ENCODE data around the gene ESYT3. TPM values are rescaled to one million over a fixed set of nuclear protein-coding genes. Genes with fewer than 3 reads are reported as not detected.
"Not testable (repeated sequence)": the region's sequence is repeated elsewhere in the genome, so short reads cannot be mapped to it uniquely, and the experiment has no call there.

Gene ESYT3
- total RNA-seq, 1 donor from 2014 or later: 0.61 TPM

DNA sequence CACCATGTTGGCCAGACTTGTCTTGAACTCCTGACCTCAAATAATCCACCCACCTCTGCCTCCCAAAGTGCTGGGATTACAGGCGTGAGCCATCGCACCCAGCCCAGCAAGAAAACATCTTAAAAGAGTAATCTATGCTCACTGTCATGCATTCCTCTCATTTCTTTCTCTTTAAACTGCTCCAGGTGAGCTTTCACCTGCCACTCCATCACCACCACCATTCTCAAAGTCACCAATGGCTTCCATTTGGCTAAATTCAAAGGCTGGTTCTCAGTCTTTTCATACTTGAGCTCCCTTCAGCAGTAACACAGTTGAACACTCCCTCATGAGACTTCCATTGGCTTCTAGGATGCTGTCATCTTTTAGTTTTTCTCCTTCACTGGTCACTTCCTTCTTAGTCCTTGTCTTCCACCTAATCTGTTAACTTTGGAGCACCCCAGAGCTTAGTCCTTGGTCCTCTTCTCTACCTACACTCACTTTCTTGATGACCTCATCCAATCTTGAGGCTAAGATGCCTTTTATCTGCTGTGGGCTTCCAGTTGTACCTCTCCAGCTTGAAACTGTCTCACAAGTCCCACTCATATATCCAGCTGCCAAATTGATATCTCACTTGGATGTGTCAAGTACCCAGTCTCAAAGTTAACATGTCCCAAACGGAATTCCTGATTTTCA is 27.0 kb upstream of the ESYT3 start:
- intact Hi-C loops (cut with micrococcal nuclease): no loop called here

DNA sequence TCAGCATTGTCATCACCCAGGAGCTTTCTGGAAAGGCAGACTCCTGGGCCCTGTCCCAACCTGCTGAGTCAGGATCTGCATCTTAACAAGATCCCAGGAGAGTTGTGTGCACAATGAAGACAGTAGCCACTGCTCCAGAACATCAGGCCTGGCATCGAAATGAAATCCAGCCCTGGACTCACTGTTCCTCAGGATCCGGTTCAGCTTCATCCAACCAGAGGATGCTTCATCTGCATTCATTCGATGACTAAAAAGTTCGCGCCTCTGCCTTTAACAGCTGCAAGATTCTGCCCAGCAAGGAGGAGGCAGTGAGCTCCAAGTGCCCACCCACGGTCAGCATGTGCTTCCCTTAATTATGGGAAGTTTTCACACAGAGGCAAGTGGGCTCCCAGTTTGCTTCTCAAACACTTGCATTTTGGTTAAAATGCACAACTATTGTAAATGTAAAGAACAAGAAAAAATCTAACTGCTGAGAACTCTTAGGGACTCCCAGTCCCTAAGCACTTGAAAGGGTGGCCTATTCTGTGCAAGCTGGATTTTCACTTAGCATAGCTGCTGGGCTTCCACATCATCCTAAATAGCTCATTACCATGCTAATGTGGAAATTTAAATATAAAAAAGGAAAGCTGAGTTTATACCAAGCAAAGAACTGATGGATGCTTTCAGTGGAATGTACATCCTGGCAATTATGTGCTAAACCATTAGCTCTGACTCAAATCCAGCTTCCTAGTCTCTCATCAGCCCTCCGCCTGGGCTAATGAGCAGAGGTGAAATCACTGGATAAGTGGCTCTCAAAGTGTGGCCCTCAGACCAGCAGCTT is 25.5 kb upstream of the ESYT3 start:
- intact Hi-C loops (cut with micrococcal nuclease): no loop called here

DNA sequence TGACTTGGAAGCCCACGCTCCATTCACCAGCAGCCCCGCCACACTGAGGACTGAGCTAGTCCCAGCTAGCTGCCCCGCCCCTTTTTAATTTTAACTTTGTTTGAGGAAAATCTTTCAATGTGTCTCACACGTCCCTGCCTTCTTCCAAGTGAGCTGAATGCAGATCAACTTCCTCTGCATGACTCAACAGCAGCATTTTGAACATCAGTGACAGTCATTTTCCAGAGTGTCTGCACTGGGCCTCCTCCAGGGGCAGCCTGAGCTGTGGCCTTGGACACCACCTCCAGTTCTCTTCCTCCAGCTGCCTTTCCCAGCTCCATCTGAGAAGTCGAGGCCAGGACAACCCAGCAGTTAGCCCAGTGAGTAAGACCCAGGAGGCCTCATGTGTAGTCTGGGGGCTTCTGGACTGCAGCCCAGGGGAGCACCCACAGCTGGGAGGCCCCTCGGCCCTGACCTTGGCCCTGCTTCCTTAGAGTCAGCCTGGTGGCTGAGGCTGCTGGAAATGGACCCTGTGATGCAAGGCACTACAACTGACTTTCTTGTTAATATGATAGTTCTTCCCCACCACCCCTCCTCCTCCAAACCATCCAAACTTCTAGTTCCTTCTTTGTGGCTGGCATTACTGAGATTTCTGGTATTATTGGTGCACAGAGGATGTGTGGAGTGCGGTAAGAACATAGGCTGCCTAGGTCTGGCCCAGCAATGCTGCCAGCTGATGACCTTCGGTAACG is 21.4 kb upstream of the ESYT3 start:
- intact Hi-C loops (cut with micrococcal nuclease): no loop called here

DNA sequence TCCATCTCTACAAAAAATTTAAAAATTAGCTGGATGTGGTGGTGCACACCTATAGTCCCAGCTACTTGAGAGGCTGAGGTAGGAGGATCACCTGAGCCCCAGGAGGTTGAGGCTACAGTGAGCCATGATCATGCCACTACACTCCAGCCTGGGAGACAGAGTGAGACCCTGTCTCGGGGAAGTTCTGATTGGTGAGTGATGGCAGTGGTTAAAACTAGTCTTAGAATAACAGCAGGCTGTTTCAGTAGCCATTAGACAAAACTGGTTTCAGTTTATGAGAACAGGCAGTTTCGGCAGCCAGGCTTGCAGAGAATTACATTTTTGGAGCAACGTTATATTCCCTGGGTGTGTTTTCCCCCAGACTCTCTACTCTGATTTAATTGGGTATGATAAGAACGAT is 18.2 kb upstream of the ESYT3 start:
- intact Hi-C loops (cut with micrococcal nuclease): loop anchor here (2.0 to 5.0 kb wide), 3 partner anchors 61 to 507 kb away; no protein-coding TSS in a partner anchor

DNA sequence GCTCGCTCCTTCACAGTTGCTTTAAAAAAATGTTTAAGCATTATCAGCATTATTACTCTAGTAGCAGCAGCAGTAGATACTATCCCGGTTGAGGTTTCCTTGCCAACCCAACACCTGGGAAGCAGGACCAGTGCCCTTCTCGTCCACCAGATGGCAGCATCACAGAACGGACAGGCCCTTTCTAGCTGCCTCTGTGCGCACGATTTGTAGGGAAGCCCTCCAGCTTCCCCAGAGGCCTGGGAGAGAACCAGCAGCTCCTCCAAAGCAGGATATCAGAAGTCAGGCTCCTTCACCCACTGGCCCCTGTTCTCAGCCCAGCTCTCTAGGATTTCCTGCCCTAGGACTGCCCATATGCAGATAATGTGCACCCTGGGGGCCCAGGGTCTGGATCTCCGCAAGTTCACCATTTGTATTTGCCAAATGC is 16.8 kb upstream of the ESYT3 start:
- intact Hi-C loops (cut with micrococcal nuclease): loop anchor here (2.0 to 5.0 kb wide), 3 partner anchors 60 to 505 kb away; no protein-coding TSS in a partner anchor

DNA sequence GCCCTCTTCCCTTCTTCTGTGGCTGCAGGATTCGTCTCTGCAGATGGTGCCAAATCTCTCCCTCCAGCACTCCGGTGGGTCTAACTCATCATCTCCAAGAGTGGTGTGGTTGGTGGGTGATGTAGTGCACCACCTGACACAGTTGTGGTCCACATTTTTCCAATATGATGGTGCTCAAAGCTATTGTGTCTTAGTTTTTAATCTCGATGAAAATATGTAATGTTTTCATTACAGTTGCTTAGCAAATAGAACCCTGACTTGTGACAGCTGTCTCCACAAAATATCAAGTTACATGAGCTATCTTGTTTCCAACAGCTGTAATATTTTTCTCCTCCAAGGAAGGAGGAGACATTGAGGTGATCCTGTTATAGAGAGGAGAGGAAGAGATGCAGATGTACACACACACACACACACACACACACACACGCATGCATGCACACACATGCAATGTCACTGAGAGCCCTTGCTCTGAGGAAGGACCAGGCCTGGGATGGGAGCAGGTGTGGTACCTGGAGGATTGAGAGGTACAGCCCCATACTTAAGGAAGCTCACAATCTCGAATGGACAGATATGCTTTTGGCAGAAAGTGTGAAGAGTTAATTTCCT is 15.7 kb upstream of the ESYT3 start:
- intact Hi-C loops (cut with micrococcal nuclease): loop anchor here (2.0 to 5.0 kb wide), 3 partner anchors 59 to 351 kb away; partner anchors contain the start of gene CEP70

DNA sequence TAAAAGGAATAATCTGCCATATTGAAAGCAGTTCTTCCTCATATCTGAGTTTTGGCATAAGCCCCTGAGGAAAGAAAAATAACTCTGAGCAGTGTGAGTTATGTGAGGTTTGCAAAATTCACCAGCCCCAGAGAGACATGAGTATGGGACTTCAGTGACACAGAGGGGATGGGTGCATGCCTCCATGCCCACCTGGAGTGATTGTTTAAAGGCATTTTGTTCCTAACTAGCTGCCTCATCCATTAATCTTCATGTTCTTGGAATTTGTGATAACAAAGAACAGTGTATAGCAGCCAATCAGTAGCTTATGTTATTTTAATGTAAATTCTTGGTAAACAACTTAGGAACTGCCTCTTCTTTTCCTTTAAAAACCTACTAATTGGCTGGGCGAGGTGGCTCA is 11.1 kb upstream of the ESYT3 start:
- intact Hi-C loops (cut with micrococcal nuclease): no loop called here

DNA sequence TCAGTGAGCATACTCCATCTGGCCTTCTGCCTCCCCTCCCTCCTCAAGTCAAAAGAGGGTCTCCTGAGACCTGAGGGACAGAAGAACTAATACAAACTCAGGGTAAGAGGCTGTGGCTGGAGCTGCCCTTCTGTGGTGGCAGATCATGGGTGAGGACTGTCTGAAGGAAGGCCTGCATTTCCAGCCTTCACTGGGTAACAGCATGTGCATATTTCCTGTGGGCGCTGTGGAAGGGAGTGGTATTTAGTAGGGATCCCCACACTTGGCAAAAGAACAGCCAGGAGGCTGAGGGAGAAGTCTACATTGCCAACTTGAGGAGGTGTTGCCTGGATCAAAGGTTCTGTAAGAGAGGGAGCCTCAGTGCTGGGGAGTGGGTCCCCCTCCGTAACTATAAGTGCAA is 10.1 kb upstream of the ESYT3 start:
- intact Hi-C loops (cut with micrococcal nuclease): no loop called here

DNA sequence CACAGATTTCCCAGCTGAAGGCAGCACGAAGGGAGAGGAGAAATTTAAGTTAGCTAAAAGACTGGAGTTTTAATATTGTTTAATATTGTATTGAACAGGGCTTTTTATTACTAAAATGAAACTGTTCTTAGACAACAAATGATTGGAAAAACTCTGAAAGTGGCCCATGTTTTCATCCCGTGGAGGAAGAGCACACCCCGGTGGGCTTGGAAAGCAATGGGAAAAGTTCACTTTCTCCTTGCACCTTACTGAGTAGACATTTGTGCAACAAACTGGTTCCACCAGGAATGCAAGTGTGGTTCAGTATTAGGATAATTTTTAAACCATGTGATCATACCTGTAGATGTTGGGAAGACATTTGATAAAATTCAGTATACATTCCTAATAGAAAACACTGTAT is 8.2 kb upstream of the ESYT3 start:
- intact Hi-C loops (cut with micrococcal nuclease): no loop called here

DNA sequence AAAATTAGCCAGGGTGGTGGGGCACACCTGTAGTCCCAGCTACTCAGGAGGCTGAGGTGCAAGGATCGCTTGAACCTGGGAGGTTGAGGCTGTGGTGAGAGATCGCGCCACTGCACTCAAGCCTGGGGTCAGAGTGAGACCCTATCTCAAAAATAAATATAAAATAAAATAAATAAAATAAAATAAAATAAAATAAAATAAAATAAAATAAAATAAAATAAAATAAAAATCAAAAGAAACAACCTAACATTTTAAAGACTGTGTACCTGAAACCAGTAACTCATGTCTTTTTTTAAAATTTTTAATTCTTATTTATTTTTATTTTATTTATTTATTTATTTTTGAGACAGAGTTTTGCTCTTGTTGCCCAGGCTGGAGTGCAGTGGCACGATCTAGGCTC is 7.7 kb upstream of the ESYT3 start:
- intact Hi-C loops (cut with micrococcal nuclease): not testable (repeated sequence)

DNA sequence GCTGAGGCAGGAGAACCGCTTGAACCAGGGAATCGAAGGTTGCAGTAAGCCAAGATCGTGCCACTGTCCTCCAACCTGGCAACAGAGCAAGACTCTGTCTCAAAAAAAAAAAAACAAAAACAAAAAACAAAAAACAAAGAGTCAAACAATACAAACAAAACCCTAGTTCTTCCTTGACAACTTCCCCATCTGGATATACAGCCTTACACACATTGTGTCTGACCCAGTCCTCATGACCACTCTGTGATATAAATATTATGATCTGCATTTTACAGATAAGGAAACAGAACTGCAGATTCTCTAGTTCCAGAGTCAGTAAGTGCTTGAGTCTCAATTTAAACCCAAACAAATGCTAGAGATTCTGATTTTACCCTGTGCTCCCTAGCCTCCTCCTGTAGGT is 4.8 kb upstream of the ESYT3 start:
- intact Hi-C loops (cut with micrococcal nuclease): loop anchor here (10.0 kb wide), 1 partner anchor 245 kb away; the partner anchor contains the start of gene ARMC8

DNA sequence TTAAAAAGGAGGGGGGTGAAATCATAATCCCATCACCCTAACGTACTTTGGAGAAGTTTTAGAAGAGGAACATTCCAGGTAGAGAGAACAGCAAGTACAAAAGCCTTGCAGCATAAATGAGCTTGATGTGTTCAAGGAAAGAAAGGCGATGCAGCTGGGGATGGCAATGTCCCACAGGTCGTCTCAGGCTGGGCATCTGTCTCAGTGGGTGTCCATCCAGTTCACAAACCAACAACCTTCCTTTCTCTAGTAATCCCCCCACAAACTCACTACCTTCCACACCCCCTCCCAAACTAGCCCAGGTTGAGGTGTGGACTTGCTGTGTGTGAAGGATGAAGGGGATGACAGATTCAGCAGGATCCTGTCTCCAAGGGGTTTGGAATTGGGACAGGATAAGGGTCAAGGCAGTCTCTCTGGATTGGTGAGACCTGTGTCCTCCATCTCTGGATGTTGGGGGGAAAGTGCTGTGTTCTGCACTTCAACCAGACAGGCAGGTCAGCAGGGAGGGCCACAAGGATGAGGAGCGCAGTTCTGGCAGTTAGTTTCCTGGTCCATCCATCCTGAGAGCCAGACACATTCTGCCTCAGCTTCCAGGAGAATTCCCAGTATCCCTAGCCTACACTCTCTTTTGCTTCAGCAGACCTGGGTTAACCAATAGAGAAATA is 1.7 kb upstream of the ESYT3 start:
- intact Hi-C loops (cut with micrococcal nuclease): loop anchor here (10.0 kb wide), 1 partner anchor 248 kb away; the partner anchor contains the start of gene ARMC8

DNA sequence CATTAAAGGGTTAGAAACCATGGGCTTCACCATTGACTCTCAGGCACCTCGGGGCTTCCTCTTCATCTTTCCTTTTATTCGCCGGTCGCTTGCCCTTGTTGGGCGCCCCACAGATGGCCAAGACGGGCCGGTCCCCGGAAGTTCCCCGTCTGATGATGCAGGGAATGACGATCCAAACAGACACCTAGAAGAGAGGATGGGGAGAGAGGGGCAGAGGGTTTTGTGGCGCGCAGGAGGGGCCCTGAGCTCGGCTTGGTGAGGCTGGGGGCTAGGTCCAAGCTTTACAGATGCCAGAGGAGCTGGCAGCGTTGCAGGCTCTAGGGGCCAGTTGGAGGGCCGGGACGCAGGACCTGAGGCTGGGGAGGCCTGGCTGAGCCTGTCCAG is 532 bp upstream of the ESYT3 start:
- intact Hi-C loops (cut with micrococcal nuclease): loop anchor here (10.0 kb wide), 1 partner anchor 249 kb away; the partner anchor contains the start of gene ARMC8

DNA sequence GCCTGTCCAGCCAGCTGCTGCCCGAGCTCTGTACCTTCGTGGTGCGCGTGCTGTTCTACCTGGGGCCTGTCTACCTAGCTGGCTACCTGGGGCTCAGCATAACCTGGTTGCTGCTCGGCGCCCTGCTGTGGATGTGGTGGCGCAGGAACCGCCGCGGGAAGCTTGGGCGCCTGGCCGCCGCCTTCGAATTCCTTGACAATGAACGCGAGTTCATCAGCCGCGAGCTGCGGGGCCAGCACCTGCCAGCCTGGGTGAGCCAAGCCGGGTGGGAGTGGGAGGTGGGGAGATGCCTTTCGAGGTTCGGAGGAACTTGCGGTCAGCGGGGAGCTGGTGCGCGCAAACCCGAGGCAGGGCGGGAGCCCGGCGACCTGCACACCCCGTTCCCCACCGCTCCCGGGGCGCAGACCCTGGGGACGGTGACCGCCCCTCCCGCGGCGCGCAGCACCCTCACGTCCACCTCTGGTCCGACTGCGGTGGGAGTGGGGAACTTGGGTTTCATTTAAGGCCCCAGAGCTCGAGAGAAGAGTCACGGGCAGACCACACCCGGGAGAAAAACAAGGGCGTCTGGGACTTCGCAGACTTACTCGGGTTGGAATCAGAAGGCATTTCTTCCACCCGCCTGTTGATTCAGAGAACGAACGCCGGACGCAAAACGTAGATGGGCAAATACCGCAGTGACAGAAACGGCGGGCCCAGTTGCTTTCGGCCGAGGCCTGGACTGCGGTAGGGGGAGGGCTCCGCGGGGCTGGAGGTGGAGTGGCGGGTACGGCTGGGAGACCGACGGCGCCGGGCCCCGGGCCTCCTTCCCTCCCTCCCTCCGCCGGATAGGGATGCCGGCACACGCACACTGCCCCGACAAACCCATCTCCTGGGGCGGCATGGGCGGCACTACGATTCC is 708 bp downstream of the ESYT3 start:
- intact Hi-C loops (cut with micrococcal nuclease): loop anchor here (10.0 kb wide), 1 partner anchor 250 kb away; the partner anchor contains the start of gene ARMC8

DNA sequence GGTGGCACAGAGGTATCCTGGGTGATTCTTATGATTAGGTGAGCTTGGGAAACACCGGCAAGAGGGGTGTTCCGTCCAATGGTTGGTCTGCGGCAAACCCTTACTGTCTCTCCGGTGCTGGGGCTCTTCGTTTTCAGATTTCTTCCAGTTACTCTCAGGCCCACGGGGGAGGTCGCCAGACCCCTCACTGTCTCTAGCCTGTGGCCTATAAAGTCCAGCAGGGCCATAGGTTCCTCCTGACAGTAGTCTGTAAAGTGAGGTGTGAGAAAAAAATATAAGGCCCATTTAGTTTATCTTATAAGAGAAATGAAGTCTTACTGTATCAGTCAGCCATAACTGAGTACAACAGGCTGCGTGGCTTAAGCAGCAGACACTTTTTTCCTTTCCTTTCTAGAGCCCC is 1.4 kb downstream of the ESYT3 start:
- intact Hi-C loops (cut with micrococcal nuclease): loop anchor here (10.0 kb wide), 1 partner anchor 251 kb away; the partner anchor contains the start of gene ARMC8

DNA sequence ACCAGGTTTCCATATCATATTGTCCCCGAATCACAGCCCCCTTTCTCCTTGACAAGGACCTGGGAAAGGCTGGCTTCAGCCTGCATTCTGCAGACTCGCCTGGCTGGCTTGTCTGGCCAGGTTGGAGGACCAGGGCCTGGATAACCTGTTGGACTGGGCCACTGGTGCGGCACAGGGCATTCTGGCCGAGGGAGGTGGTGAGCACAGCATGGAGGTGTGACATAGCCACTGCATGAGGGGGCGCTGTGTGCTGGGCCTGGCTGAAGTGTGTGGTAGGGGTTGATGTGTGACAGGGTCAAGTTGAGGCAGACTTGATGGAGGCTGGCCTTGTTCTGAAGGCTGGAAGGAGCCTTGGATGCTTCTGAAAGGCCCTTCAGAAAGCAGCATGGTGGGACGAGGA is 2.9 kb downstream of the ESYT3 start:
- intact Hi-C loops (cut with micrococcal nuclease): loop anchor here (10.0 kb wide), 1 partner anchor 252 kb away; the partner anchor contains the start of gene ARMC8

DNA sequence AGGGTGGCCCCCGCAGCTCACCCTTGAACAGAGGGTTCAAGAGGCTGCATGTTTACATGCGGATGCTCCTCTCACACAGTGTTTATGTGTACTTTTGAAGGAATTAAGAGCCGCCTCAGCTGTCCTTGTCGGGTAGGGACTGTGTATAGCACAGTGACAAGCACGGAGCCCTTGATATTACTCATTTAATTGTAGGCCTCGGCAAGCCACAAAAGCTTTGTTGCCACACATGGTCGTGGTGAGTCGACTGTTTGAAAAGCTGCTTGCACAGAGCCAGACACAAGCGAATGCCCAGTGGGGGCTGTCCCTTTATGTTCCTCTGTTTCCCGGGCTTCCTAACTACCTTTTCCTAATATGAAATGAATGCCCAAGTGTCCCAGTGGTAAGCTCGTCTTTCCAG is 4.5 kb downstream of the ESYT3 start:
- intact Hi-C loops (cut with micrococcal nuclease): loop anchor here (10.0 kb wide), 1 partner anchor 254 kb away; the partner anchor contains the start of gene ARMC8

DNA sequence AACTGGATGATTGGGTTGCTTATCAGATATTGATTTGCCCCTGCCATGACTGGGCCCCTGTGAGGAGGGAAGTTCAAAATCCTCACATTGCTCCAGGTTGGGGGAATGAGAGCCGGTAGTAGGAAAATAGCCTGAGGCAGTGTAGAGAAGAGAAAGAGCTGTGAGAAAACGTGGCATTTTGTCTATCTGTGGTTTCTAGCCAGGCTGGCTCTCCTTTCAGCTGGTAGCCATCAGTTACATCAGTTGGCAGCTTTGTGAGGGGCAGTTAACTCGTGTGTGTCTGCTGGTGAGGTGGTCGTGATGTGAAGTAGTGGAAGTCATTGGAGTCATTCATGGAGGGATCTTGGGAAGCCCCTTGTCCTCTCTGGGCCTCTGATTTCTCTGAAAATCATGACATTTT is 5.2 kb downstream of the ESYT3 start:
- intact Hi-C loops (cut with micrococcal nuclease): loop anchor here (10.0 kb wide), 1 partner anchor 255 kb away; the partner anchor contains the start of gene ARMC8

DNA sequence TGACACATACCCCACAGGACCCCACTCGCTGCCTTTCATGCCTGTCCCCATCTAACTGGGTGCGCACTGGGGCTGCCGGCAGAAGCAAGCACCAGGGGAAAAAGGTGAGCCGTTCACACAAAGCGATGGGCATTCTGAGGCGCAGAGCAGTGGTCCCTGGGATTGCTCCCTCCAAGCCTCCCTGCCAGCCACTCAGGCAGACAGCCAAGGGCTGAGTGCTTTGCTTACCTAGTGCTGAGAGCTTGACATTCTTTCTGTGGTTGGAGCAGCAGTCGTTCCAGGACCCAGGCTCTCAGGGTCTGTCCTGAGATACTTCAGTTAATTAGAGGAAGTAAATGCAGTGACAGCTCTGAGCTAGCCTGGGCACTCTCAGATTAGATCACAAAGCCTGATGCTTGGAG is 5.7 kb downstream of the ESYT3 start:
- intact Hi-C loops (cut with micrococcal nuclease): no loop called here
